ENCODE data around the gene PTPRG. TPM values are rescaled to one million over a fixed set of nuclear protein-coding genes. Genes with fewer than 3 reads are reported as not detected.

PTPRG gene
- total RNA-seq, 2 donors from 2014 or later: 76.5 to 108 TPM

DNA sequence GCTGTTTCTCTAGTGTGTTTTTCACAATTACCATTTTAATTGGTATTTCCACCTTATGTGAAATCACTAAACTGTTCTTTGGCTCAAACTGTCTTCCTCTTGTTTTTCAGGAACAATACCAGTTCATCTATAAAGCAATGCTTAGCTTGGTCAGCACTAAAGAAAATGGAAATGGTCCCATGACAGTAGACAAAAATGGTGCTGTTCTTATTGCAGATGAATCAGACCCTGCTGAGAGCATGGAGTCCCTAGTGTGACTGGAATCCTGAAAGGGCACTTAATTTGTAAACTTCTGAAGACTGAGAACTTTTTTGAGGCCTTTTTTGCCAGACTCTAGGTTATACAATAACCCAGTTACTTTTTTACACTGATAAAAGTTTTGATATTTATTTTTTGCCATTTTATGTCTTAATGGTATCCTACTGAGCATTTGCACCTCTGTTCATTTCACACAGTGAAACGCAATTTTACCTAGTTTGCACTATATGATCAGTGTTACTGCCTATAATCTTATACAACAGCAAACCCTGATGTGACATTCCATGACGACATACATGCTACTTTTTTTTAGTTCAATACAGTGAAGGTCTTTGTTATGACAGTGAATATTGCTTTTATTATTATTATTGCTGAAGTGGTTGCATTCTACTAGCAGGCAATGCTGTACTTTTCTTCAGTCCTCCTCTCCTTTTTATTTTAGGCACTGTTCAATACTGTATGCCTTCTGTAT, 731.8 kb downstream of the PTPRG start:
- no peaks in the 10 kb centered on the region for H3K27me3 ChIP-seq (ENCODE audit: control insufficient read depth, insufficient read depth, low read length, poor library complexity, severe bottlenecking)
- H3K4me1 ChIP-seq (ENCODE audit: control insufficient read depth, insufficient read depth, low read length): no peaks in the 10 kb centered on the region
- H3K4me3 ChIP-seq (ENCODE audit: low read length): no peak overlapping the region
- no peaks in the 10 kb centered on the region for H3K9me3 Mint-ChIP-seq
- H3K4me3 Mint-ChIP-seq: no peak overlapping the region
- peaks cover 23% of the 10 kb centered on the region for H3K36me3 ChIP-seq (ENCODE audit: control insufficient read depth, insufficient read depth, low read length)
- no peak overlapping the region for H3K9ac ChIP-seq (ENCODE audit: extremely low read depth, low read length, poor library complexity, severe bottlenecking)
- no peaks in the 10 kb centered on the region for H3K27me3 Mint-ChIP-seq (ENCODE audit: insufficient read depth)
- no peak for DNase-seq
- H3K36me3 Mint-ChIP-seq (ENCODE audit: low read depth): peaks cover 3% of the 10 kb centered on the region
- H3K27ac Mint-ChIP-seq: no peak overlapping the region
- no peaks in the 10 kb centered on the region for H3K9me3 ChIP-seq (ENCODE audit: control insufficient read depth, low read length)
- H3K27ac ChIP-seq (ENCODE audit: low read depth, low read length): peak overlapping the region; percentile 46
- WGBS, 2 experiments (ENCODE audit: insufficient coverage in 1 of 2, insufficient read length in 1 of 2): 86% methylated on average over 2 of the region's 2 CpGs; no CpG with 5 or more reads in 1 of the 2 experiments
- H3K4me1 Mint-ChIP-seq: no peaks in the 10 kb centered on the region
- TF ChIP-seq, protein P1, sequence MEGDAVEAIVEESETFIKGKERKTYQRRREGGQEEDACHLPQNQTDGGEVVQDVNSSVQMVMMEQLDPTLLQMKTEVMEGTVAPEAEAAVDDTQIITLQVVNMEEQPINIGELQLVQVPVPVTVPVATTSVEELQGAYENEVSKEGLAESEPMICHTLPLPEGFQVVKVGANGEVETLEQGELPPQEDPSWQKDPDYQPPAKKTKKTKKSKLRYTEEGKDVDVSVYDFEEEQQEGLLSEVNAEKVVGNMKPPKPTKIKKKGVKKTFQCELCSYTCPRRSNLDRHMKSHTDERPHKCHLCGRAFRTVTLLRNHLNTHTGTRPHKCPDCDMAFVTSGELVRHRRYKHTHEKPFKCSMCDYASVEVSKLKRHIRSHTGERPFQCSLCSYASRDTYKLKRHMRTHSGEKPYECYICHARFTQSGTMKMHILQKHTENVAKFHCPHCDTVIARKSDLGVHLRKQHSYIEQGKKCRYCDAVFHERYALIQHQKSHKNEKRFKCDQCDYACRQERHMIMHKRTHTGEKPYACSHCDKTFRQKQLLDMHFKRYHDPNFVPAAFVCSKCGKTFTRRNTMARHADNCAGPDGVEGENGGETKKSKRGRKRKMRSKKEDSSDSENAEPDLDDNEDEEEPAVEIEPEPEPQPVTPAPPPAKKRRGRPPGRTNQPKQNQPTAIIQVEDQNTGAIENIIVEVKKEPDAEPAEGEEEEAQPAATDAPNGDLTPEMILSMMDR (conservative IDR thresholded peaks at IDR 0.05): no peak

DNA sequence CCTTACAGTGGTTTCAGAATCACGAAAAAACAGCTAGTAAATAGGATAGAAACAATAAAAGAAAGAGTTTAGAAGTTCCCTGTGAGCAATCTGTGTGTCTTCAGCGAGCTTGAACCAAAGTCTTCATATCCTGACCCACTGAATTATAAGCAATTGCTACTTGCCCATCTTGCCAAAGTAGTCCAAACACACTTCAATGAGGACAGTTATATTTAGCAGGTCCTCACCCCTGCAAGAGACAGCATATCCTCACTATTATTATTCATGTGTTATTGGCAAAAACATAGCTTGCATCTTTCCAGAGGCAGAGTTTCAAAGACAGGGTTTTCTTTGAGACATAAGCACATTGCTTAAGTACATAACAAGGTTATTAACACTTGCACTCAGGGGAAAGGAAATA, 734.2 kb downstream of the PTPRG start:
- H3K36me3 Mint-ChIP-seq (ENCODE audit: low read depth): peaks cover 3% of the 10 kb centered on the region
- H3K27ac Mint-ChIP-seq: no peak overlapping the region
- no peaks in the 10 kb centered on the region for H3K4me1 ChIP-seq (ENCODE audit: control insufficient read depth, insufficient read depth, low read length)
- no peak overlapping the region for H3K4me3 Mint-ChIP-seq
- no peaks in the 10 kb centered on the region for H3K9me3 Mint-ChIP-seq
- no peaks in the 10 kb centered on the region for H3K9me3 ChIP-seq (ENCODE audit: control insufficient read depth, low read length)
- DNase-seq: no peak
- H3K27ac ChIP-seq (ENCODE audit: low read depth, low read length): no peak overlapping the region
- no peak overlapping the region for H3K9ac ChIP-seq (ENCODE audit: extremely low read depth, low read length, poor library complexity, severe bottlenecking)
- H3K27me3 ChIP-seq (ENCODE audit: control insufficient read depth, insufficient read depth, low read length, poor library complexity, severe bottlenecking): no peaks in the 10 kb centered on the region
- 89 to 90% methylated on average over 2 of the region's 2 CpGs for WGBS, 2 experiments (ENCODE audit: insufficient coverage in 1 of 2, insufficient read length in 1 of 2)
- no peaks in the 10 kb centered on the region for H3K27me3 Mint-ChIP-seq (ENCODE audit: insufficient read depth)
- TF ChIP-seq, protein P1 (conservative IDR thresholded peaks at IDR 0.05): no peak
- H3K4me1 Mint-ChIP-seq: no peaks in the 10 kb centered on the region
- H3K36me3 ChIP-seq (ENCODE audit: control insufficient read depth, insufficient read depth, low read length): peaks cover 24% of the 10 kb centered on the region
- H3K4me3 ChIP-seq (ENCODE audit: low read length): no peak overlapping the region

DNA sequence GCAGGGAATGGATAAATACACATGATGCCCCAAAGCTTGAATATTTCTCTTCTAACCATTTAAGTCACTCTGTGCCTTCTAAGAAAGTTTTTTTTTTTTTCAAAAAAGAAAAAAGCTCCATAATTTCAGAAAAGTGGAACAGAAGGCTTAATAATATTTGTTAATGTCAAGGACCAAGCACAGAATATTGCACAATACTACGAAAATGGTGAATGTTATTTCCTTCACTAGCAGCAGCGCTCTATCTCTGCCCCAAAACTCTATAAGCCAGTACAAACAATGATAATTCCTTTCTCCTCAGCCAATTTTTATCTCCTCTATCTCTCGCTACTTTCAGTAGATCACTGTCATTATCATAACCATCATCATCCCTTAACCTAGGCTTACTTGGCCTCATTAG, 739.2 kb downstream of the PTPRG start:
- no peak overlapping the region for H3K27ac ChIP-seq (ENCODE audit: low read depth, low read length)
- peaks cover 24% of the 10 kb centered on the region for H3K9me3 ChIP-seq (ENCODE audit: control insufficient read depth, low read length)
- no peaks in the 10 kb centered on the region for H3K27me3 ChIP-seq (ENCODE audit: control insufficient read depth, insufficient read depth, low read length, poor library complexity, severe bottlenecking)
- Mint-ChIP-seq H3K27ac (no peak overlapping the region), H3K4me3 (no peak overlapping the region), H3K4me1 (no peaks in the 10 kb centered on the region), H3K36me3 (ENCODE audit: low read depth) (peaks cover 22% of the 10 kb centered on the region), H3K9me3 (peaks cover 19% of the 10 kb centered on the region), H3K27me3 (ENCODE audit: insufficient read depth) (no peaks in the 10 kb centered on the region)
- DNase-seq: no peak
- WGBS, 2 experiments (ENCODE audit: insufficient coverage in 1 of 2, insufficient read length in 1 of 2): 95 to 100% methylated on average over 2 to 3 of the region's 3 CpGs
- TF ChIP-seq, protein P1 (conservative IDR thresholded peaks at IDR 0.05): no peak
- H3K4me3 ChIP-seq (ENCODE audit: low read length): no peak overlapping the region
- peaks cover 2% of the 10 kb centered on the region for H3K36me3 ChIP-seq (ENCODE audit: control insufficient read depth, insufficient read depth, low read length)
- no peak overlapping the region for H3K9ac ChIP-seq (ENCODE audit: extremely low read depth, low read length, poor library complexity, severe bottlenecking)
- no peaks in the 10 kb centered on the region for H3K4me1 ChIP-seq (ENCODE audit: control insufficient read depth, insufficient read depth, low read length)
